GM19463 (cell line): Measurements from ENCODE around the gene ABCA6.

ENCODE experiments used
- ATAC-seq: cut with Tn5 transposase; IDR thresholded peaks from one replicate; pipeline ENCODE4 v1.9.1; 2021; ENCODE audit warnings: mild to moderate bottlenecking, moderate library complexity; ENCODE audit not compliant: unreplicated experiment

ABCA6 gene

DNA sequence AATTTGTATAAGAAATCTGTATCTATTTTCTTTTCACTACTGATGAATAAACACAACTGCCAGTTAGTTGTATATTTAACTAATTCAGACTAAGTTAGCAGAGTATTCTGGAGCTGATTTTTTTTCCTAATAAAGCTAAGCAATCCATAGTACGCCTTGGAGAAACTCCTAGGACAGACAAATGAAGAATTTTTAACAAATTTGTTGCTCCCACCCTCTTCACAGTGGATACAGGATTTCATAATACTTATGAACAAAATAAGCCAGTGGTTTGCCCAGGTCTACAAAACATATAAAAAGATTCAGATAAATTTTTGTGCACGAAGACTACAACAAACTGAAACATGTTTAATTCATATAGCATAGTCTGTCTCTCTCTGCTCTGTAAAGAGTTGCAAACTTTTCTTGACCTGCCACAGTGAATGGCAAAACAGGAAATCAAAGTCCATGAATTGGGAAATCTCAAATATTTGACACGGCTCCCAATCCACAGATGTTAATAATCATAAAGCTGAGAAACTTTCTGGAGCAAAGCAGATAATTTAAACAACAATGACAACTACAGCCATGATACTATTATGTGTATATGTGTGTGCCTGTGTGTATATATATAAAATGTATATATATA, 594 bp upstream of the ABCA6 start:
- no peak for ATAC-seq

DNA sequence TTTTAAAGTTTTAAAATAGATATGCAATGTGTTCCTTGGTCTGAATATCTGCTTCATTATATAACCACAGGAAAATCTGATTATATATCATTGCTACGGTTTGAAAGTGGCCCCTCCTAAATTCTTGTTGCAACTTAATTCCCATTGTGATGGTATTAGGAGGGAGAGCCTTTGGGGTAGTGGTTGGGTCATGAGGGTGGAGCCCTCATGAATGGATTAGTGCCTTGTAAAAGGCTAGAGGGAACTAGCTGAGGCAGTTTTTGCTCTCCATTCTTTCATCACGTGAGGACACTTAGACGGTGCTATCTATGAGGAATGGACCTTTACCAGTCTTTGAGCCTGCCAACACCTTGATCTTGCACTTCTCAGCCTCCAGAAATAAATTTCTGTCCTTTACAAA, 7.6 kb downstream of the ABCA6 start:
- ATAC-seq, result no peak

DNA sequence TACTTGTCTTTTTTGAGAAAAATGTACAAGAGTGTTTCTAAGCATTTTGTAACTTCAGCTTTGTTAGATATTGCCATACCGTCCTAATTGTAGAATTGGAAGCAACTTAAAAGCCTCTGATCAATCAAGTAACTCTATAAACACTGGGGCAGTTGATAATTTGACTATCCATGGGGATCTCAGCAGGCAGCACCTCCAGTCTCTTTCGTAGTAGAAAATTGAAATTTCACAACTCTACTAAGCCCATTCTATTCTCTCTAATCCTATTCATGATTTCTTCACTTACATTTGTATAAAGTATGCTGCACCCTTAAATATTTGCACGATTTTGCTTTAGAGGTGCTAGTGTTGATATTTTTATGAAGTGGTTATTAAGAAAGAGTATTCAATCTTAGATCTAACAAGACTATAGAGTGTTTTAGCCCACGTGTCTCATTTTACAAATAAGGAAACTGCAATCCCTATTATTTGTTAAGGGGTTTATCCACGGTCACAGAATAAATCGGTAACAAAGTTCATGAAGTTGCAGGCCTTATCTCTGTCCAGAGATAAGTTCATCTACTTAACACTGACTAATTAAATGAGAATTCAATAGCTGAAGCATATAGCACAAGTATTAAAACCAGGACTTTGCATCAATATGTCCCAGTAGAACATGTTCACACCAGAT, 10.9 kb downstream of the ABCA6 start:
- no peak for ATAC-seq

DNA sequence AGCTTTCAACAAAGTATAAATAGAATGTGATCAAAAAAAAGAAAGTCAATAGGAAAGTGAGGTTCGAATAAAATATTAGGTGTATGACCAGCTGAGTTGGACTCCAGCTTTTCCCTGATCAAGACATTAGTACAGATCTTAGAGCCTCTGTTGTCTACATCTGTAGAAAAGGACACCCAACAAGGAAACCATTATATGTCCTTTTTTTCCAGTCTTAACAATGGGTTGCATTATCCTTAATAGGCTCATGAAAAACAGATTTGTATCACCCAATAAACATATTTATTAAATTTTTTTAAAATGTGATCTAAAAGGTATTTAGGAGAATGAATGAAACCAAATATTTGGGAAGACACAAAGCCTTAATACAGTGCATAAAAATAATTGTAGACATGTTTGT, 18.1 kb downstream of the ABCA6 start:
- no peak for ATAC-seq

DNA sequence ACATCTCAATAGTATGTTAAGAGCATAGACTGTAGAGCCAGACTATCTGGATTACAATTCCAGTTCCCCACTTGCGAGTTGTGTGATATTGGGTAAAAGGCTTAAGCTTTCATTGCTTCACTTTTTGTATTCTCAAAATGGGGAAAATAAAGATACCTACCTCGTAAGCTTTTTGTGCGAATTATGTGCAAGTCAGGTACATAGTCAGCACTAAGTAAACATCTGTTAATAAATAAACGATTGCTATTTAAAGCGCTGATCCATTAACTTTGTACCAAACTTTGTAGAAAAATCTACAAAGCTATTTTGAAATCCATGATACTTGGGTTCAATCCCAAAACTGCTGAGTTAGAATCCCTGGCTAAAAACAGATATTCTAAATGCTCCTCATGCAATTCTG, 19.6 kb downstream of the ABCA6 start:
- no peak for ATAC-seq

DNA sequence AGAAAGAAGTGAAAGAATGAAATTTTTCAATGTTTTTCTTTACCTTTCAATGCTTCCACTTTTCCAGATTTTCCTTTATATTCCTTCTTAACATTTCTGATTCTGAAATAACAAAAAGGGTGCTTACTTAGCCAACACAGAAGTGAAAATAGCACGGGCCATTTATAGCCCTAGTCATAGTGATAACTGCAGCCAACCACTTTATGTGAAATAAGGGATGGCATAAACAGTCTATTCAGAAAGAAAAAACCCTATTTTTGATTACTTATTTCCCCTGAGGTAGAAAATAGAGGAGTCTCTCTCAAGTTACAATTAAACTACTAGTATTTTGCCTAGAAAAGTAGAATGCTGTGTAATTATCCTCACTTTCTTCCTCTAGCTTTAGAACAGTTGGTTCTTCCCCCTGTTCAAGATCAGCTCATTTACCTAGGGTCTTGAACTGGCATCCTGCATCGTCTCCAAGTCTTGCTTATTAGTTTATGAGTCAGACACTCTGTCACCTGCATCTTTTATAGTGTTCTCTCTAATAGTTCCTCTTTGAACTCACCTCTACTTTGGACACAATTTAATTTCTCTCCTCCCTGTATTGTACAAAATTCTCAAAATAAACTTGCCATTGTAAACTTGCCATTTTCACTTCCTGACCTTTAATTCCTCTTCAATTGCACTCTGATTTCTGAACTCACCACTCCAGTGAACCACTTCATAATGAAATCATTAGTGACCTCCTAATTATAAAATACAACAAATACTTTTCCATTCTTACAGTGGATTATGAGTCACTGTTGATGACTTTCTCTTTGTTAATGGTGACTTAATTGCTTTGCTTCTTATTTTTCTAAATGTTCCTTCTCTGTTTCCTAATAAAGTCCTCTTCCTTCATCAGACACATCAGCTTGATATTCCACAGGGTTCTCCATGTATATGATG, 23.6 kb downstream of the ABCA6 start:
- peak; percentile 38 for ATAC-seq

DNA sequence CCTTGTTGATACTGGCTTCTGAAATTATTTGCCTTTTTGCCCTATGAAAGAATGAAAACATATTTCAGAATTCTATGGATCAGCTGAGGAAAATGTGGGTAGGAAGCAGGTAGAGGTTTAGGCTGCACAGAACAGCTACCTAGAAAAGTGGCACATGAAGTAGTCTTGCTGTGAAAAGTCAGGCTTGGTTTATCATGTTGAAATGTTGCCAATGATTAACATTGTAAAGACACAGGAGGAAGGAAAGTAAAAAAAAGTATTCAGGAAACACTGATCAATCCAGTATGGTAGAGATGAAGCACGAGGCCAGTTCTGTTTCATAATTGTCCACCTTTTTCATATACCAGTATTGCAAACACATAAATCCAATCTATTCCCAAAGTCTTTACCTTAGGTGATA, 29.9 kb downstream of the ABCA6 start:
- ATAC-seq, result no peak

DNA sequence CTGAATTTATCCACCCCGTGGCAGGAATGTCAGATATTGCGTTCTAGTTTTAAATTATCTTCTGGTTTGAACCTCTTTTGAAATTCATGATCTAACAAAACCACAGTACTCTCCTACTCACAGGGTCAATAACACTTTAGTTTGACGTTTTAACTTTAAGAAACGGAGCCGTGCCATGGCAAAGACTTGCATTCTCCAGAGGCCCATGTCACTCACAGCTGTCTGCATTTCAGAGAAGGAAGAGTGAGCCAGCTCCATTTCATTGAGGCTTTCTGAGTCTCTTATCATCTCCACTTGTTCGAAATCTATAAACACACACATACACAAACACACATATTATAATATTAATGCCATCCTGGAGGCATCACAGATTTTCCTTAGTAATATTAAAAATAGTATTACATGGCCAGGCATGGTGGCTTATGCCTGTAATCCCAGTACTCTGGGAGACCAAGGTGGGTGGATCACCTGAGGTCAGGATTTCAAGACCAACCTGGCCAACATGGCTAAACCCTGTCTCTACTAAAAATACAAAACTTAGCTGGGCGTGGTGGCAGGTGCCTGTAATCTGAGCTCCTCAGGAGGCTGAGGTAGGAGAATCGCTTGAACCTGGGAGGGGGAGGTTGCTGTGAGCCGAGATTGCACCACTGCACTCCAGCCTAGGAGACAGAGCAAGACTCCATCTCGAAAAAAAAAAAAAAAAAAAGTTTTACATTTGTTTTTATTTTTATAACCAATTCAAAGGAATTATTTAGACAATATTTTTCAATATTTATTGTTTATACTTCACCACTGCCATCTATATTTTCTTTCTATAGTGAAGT, 35.6 kb downstream of the ABCA6 start:
- no peak for ATAC-seq

DNA sequence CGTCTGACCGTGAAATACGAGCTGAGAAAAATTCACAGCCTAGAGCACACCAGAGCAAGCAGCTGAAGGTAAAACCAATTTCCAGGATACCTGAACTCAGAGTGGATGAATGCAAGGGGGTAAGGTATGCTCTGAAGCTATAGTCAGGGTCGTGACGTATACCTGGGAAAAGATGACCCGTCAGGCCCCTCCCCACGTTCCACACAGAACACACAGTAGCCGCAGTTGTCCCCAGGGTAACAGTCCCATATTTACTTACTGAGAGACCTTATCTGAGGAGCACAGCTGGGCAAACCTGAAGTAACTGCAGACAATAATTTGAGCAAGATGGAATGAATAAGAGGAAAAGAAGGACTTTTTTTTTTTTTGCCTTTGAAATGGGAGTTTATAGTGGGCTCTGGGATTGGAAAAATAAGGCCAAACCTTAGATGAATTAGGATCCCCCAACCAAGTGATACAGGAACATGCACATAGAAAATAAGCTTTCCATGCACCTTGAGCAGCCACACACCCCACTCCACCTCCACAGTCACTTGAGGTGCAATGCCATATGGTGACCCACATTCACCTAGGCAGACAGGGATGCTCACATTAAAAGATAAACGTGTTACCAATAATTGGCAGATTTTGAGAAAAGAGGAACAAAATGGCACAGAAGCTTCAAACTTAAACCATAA, 38.0 kb downstream of the ABCA6 start:
- ATAC-seq, result no peak

DNA sequence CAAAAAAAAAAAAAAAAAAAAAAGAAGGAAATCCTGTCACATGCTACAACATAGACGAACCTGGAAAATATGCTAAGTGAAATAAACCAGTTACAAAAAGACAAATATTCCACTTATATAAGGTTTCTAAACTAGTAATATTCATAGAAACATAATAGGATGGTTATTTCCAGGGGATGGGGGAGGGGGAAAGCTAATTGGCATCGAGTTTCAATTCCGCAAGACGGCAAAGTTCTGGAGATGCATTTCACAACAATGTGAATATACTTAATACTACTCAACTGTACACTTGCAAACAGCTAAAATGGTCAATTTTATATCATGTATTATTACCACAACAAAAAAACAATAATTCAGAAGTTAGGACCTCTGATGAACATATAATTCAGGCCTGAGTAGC, 43.1 kb downstream of the ABCA6 start:
- no peak for ATAC-seq

DNA sequence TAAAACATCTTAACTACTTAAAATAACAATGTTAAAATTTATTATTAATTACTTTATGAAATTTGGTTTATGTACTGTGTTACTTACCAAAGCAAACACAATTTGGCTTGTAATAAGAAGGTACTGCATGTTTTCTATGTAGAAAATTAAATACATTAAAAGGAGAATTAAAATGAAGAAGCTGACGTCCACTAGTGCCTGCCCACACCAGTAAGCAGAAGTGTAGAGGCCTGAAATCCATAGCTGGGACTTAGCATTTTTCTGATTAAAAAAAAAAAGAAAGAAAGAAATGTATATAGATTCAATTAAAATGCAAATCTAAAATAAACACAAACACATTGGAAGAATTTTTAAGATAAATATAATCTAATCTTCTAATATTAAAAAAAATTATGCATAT, 45.2 kb downstream of the ABCA6 start:
- ATAC-seq, result no peak

DNA sequence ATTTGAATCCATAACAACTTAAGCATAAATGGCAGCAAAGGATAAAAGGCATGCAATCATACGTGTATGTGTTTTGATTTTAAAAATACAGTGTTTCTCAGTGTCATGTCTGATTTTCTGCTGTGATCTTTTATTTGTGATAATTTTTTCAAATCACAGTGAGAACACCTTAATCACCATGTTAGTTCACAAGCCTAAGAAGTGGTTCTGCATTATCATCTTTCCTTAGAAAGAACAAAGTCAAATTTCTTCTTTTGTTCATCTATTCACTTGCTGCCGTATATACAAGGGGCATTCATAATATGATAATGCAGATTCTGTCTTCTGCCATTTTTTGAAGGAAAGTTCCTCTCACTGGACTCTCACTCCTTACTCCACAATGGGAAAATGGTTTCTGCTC, 47.7 kb downstream of the ABCA6 start:
- no peak for ATAC-seq

DNA sequence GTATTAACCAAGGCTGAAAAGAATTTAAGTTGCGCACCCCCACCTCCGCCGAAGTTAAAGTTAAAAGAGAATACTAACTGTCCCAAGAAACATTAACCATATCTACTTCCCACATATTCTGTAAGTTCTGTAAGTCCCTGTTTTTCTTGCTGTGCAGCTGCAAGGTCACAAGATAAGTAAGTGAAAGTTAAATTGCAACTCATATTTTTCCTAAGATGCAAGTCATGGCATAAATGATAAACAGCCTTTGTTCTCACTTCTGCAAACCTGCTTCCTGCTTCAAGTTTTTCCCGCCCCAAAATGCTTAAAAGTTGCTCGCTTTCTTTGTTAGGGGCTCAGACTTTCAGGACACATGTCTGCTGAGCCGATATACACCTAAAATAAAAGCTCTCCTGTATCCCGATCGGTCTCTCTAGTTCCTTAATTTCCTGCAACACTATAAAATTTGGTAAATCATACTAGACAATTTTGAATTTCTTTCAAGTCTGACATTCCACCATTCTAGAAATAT, 48.4 kb downstream of the ABCA6 start:
- ATAC-seq, result peak; percentile 60

DNA sequence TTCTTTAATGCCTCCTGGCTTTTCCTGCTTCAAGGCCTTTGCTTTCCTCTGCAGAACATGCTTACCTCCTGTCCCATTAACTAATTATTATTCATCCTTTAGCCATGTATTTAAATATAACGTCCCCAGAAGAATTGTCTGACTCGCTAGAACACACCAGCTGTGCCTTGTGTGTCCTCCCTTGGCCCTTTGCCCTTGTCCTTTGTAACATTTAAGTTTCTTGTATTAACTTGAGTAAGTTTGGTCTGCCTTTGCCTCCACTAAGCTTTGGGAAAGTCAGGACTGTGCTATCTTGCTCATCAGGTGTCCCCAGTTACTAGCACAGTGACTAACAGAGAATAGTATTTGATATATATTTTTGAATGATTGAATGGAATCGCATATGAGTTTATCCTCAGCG, 51.3 kb downstream of the ABCA6 start:
- ATAC-seq, result no peak

DNA sequence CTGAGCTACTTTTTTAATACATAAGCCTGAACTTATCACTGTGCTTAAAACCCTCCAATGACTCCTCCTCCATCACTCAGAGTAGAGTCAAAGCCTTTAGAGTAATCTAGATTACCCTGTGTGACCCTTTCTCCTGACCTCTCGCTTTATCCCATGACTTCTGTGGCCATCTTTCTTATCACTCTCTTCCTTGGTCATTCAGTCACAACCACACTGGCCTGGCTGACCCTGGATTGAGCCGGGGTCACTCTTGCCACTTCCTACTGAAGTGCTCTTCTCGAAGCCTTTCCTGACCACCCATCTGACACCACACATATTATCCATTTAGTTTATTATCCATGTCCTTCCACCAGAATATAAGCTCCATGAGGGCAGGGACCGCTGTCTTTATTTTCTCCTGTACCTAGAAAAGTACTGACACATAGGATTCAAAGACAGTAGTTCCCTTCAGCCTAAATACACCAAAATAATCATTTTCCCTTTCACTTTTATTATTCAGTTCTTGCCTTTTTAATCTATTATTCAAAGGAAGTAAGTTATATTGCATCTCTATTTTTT, 53.0 kb downstream of the ABCA6 start:
- no peak for ATAC-seq

DNA sequence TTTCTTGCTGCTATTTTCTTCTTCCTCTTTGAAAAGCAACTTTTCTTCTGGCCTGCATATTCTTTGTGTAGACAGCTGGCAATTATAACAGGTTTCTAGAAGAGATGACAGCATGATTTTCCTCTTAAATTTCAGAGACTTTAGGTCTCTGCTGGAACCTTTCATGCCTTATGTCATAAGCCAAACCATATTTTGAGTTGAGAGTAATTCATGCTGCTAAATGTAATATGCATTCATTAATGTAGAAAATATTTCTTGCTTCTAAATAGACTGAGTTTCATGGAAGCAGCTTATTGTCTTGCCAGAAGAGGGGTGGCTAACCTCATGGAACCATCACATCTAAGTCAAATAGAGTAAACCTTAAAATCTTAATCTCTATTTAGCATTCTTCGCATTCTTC, 55.1 kb downstream of the ABCA6 start:
- ATAC-seq, result no peak

DNA sequence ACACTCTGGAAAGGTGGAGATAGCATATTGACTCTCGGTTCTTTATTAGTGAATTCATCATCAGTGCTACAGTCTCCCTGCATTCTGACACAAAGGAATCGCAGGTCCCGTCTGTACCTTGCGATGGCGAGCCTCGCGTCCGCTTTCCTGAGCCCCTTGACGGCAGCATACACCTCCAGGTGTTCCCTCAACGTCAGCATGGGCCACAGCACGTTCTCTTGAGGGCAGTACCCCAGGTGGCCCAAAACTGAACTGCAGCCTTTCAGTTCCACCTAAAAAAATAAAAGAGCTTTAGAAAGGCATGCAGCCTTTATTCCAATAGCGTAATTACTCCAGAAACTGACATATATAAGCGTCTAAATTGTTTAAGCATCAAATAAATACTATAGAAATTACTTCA, 56.8 kb downstream of the ABCA6 start:
- no peak for ATAC-seq

DNA sequence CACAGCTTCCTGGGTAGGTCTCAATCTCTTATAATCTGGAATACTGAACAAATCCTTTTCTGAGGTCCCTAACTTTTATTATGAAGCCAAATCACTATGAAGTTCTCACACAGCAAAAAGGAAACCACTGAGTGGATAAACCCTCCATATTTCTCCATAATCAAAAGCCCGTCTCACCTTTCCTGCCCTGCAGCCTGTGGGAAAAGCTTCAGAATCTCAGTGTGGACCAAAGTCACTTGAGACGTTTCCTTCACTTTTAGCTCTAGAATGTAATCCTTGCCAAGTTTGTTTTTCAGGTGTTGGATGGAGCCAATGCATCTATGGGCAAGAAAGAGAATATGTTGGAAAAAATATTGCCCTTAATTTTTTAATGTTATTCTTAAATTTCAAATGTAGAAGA, 59.0 kb downstream of the ABCA6 start:
- ATAC-seq, result no peak

DNA sequence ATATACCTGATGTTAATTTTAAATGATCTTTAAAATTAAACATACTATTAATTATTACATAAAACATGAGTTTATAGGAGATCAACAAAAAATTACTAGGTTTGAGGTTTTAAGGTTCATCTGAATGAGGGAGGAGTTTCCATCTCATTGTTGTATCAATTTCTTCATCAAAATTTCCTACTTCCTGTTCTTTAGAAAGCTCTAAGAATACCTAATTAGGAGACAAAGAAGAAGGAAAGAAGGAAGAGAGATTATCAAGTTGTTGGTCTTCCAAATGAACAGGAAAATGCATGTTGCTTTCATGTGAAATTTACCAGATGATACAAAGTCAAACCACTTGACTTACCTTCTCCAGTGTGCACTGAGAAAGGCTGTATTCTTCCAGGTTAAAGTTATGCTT, 62.8 kb downstream of the ABCA6 start:
- ATAC-seq, result no peak

DNA sequence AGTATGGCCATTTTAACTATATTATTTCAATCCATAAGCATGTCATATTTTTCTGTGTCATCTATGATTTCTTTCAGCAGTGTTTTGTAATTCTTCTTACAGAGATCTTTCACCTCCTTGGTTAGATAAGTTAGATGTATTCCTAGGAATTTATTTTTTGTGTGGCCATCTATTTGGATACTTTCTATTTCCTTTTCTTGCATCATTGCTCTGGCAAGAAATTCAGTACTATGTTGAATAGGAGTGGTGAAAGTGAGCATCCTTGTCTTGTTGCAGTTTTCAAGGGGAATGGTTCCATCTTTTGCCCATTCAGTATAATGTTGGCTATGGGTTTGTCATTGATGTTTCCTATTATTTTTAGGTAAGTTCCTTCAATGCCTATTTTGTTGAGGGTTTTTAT, 65.9 kb downstream of the ABCA6 start:
- ATAC-seq, result no peak
